Measurements from ENCODE around the gene CFAP46.
"Not testable (repeated sequence)": the region's sequence is repeated elsewhere in the genome, so short reads cannot be mapped to it uniquely, and the experiment has no call there.

The CFAP46 gene

GRCh38 chr10:132860532-132860931 is 81.8 kb downstream of the CFAP46 start:
- FAIRE-seq = no peak

GRCh38 chr10:132859084-132859855 is 83.1 kb downstream of the CFAP46 start:
- FAIRE-seq = no peak

GRCh38 chr10:132858121-132859081 is 84.0 kb downstream of the CFAP46 start:
- no peak for FAIRE-seq

GRCh38 chr10:132856869-132857524 is 85.4 kb downstream of the CFAP46 start:
- no peak for FAIRE-seq

GRCh38 chr10:132855889-132856288 is 86.5 kb downstream of the CFAP46 start:
- no peak for FAIRE-seq

- FAIRE-seq = no peak
Measured at GRCh38 chr10:132851451-132851850, 90.9 kb downstream of the CFAP46 start.

GRCh38 chr10:132850896-132851295 is 91.5 kb downstream of the CFAP46 start:
- no peak for FAIRE-seq

- FAIRE-seq = no peak
Measured at GRCh38 chr10:132850246-132850645, 92.1 kb downstream of the CFAP46 start.

GRCh38 chr10:132849546-132850031 is 92.8 kb downstream of the CFAP46 start:
- no peak for FAIRE-seq

GRCh38 chr10:132848951-132849545 is 93.3 kb downstream of the CFAP46 start:
- no peak for FAIRE-seq

- FAIRE-seq = no peak
Measured at GRCh38 chr10:132848291-132848701, 94.1 kb downstream of the CFAP46 start.

GRCh38 chr10:132847856-132848255 is 94.5 kb downstream of the CFAP46 start:
- no peak for FAIRE-seq

- no peak for FAIRE-seq
Measured at GRCh38 chr10:132847416-132847777, 95.0 kb downstream of the CFAP46 start.

- FAIRE-seq = no peak
Measured at GRCh38 chr10:132846631-132847415, 95.5 kb downstream of the CFAP46 start.

GRCh38 chr10:132845780-132846595 is 96.4 kb downstream of the CFAP46 start:
- no peak for FAIRE-seq

- no peak for FAIRE-seq
Measured at GRCh38 chr10:132845041-132845551, 97.3 kb downstream of the CFAP46 start.

GRCh38 chr10:132844069-132844809 is 98.1 kb downstream of the CFAP46 start:
- FAIRE-seq = no peak

GRCh38 chr10:132843276-132843675 is 99.1 kb downstream of the CFAP46 start:
- not testable (repeated sequence) for FAIRE-seq

GRCh38 chr10:132842397-132842796 is 100.0 kb downstream of the CFAP46 start:
- FAIRE-seq = no peak

- no peak for FAIRE-seq
Measured at GRCh38 chr10:132841615-132841975, 100.8 kb downstream of the CFAP46 start.

All from G401.6 (cell line).